Measurements from ENCODE around the gene CTIF.

DNA sequence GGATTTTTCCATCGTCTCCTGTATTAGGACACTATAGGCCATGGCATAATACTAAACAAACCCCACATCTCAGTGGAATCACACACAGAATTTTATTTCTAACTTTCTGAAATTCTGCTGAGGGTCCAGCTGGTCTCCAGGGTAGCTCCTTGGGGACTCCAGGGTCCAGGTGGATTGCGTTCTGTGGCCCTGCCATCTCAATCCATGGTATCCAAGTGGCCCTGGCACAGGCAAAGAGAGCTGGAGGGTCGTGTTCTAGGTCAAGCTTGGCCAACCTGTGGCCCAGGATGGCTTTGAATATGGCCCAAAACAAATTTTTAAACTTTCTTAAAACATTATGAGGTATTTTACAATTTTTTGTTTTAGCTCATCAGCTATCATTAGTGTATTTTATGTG is 134.6 kb downstream of the CTIF start:
- TF ChIP-seq, protein P1, sequence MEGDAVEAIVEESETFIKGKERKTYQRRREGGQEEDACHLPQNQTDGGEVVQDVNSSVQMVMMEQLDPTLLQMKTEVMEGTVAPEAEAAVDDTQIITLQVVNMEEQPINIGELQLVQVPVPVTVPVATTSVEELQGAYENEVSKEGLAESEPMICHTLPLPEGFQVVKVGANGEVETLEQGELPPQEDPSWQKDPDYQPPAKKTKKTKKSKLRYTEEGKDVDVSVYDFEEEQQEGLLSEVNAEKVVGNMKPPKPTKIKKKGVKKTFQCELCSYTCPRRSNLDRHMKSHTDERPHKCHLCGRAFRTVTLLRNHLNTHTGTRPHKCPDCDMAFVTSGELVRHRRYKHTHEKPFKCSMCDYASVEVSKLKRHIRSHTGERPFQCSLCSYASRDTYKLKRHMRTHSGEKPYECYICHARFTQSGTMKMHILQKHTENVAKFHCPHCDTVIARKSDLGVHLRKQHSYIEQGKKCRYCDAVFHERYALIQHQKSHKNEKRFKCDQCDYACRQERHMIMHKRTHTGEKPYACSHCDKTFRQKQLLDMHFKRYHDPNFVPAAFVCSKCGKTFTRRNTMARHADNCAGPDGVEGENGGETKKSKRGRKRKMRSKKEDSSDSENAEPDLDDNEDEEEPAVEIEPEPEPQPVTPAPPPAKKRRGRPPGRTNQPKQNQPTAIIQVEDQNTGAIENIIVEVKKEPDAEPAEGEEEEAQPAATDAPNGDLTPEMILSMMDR (conservative IDR thresholded peaks at IDR 0.05; ENCODE audit: low read length), result no peak
- no peak for TF ChIP-seq EZH2phosphoT487 (IDR thresholded peaks at IDR 0.05; ENCODE audit: borderline replicate concordance, low read depth, low read length)

Measured in OCI-LY7 (cell line).